Hepatocyte (in vitro differentiated cells): ENCODE measurements around the gene EPAS1.

Experiments
- CTCF ChIP-seq: fragments of 200-600 bp; sonication (generic); IDR thresholded peaks from 2 replicates; pipeline ENCODE4 v1.5.1; 2016; ENCODE audit warnings: antibody characterized with exemption, mild to moderate bottlenecking; ENCODE audit not compliant: poor library complexity
- EZH2 ChIP-seq: fragments of 200-600 bp; sonication (generic); IDR thresholded peaks from 2 replicates; pipeline ENCODE4 v1.6.1; 2016; ENCODE audit warnings: antibody characterized with exemption, mild to moderate bottlenecking, borderline replicate concordance

GRCh38 chr2:46331109-46331766 is 34.0 kb downstream of the EPAS1 start:
- TF ChIP-seq CTCF (no peak), EZH2 (no peak)
